Stomach (tissue), 9 donors: ENCODE data around the gene TBX5. TPM values are rescaled to one million over a fixed set of nuclear protein-coding genes. Genes with fewer than 3 reads are reported as not detected.

Experiments
- DNase-seq, 2 donors: peaks; one replicate each; pipeline versions ENCODE4 v3.0.0 to v3.0.0-alpha.2; 2013 to 2019
- H3K27ac ChIP-seq, 5 donors: fragments of 200-600 bp in 4 of 5; sonication (generic) in 4 of 5; one replicate each; pipeline ENCODE4 v1.5.1; 2013 to 2019; ENCODE audit warnings: mild to moderate bottlenecking in 1 of 5, moderate library complexity in 1 of 5
- H3K27me3 ChIP-seq, 3 donors: fragments of 200-600 bp; sonication (generic); one replicate each; pipeline ENCODE4 v1.5.1; 2017 to 2019; ENCODE audit warnings: mixed run types in 1 of 3
- H3K36me3 ChIP-seq, 4 donors: fragments of 200-600 bp; sonication (generic); 1 replicate in 3 of 4; 2 replicates in 1 of 4; pipeline ENCODE4 v1.5.1; 2016 to 2019
- H3K4me1 ChIP-seq, 4 donors: fragments of 200-600 bp; sonication (generic); one replicate each; pipeline ENCODE4 v1.5.1; 2016 to 2019
- H3K4me3 ChIP-seq, 4 donors: fragments of 200-600 bp; sonication (generic) in 3 of 4; one replicate each; pipeline ENCODE4 v1.5.1; 2016 to 2019; ENCODE audit warnings: mild to moderate bottlenecking in 1 of 4
- H3K9me3 ChIP-seq, 4 donors: fragments of 200-600 bp; sonication (generic); one replicate each; pipeline ENCODE4 v1.5.1; 2016 to 2019
- EP300 ChIP-seq: sonication (generic); formaldehyde crosslinking; IDR thresholded peaks from one replicate; pipeline ENCODE4 v1.6.1; 2017; ENCODE audit warnings: antibody characterized with exemption
- POLR2A ChIP-seq, 4 donors: fragments of 450-650 bp; IDR thresholded peaks; one replicate each; pipeline ENCODE4 v1.6.1; 2016; ENCODE audit warnings: antibody characterized with exemption in 4 of 4, control low read depth in 2 of 4, mild to moderate bottlenecking in 1 of 4, moderate library complexity in 1 of 4
- intact Hi-C: fragments of 100-400 bp; cut with DNase I; formaldehyde crosslinking; loops from one replicate; pipeline ENCODE4 v1.15.1; 2023; ENCODE audit warnings: low total_unique reads
- polyA plus RNA-seq, 3 donors: library from polyadenylated mRNA; stranded (reverse); fragments of 200-250 nt; gene quantifications; one replicate each; pipeline ENCODE4 v1.2.3, GENCODE V29; 2013
- total RNA-seq, 5 donors: library from RNA; depleted of rRNA; stranded (reverse); fragments of >200 nt; gene quantifications; one replicate each; pipeline versions ENCODE4 v1.1.0 to v1.2.3, GENCODE V29; 2014 to 2016
- donor health status: healthy with polysubstance abuse.
- donor health status: Bipolar disorder and iron deficiency.
- donor health status: healthy.

TBX5 gene
- total and polyA plus RNA-seq, 8 donors = 0.35 TPM; not detected in 7

GRCh38 chr12:114305446-114305845 lies 100.5 kb downstream of the TBX5 start:
- no peak for DNase-seq
- H3K4me1 ChIP-seq = no peaks in the 10 kb centered on the region
- no peak overlapping the region for H3K4me3 ChIP-seq
- H3K27me3 ChIP-seq = peaks cover 0 to 21% (median 0%) of the 10 kb centered on the region in 3 donors
- no peak overlapping the region for H3K27ac ChIP-seq
- H3K36me3 ChIP-seq = no peaks in the 10 kb centered on the region
- intact Hi-C loops = no loop called here
- TF ChIP-seq POLR2A (IDR thresholded peaks at IDR 0.05) (no peak), EP300 (no peak)
- peaks cover 0 to 6% (median 0%) of the 10 kb centered on the region in 4 donors for H3K9me3 ChIP-seq
